GM19397 (cell line): Measurements from ENCODE around the gene KRT78.

Experiments
- ATAC-seq: cut with Tn5 transposase; IDR thresholded peaks from one replicate; pipeline ENCODE4 v1.9.1; 2021; ENCODE audit warnings: mild to moderate bottlenecking, moderate library complexity; ENCODE audit not compliant: unreplicated experiment

The KRT78 gene

DNA sequence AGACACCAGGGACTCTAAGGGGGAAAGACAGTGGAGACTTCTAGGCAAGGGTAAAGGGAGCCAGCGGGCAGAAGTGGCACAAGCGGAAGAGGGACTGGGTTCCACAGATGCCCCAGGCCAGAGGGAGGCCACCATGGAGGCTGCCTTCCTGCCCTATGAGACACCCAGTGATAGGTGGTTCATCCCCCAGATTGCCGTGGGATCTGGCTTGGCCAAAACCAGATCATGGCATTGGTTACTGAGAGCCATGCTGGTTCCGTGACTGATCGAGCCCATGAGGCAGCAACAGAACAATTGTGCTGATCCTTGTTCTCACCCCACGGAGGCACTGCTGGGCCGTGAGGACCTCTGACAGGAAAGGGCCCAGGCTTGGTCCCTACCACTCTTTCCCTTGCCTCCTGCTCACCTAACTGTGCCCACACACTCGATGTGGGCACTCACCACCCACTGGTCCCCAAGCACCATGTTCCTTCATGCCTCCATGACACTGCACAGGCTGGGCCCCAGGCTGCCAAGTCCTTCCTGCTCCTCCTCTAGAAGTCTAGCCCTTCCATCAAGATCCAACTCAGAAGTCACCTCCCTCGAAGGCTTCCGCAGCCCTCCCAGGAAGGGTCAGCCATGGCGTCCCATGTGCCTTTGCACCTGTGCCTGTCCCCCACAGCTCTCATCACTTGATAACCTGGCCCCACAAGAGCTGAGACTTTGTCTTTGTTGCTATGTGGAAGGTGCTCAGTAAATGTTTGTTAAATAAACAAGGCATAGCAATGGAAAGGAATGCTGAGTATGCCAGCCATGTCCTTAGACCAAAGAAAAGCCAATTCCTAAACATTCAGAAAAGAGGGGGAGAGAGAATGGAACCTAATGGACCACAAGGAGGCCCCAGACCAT, 21.9 kb downstream of the KRT78 start:
- ATAC-seq, result no peak

DNA sequence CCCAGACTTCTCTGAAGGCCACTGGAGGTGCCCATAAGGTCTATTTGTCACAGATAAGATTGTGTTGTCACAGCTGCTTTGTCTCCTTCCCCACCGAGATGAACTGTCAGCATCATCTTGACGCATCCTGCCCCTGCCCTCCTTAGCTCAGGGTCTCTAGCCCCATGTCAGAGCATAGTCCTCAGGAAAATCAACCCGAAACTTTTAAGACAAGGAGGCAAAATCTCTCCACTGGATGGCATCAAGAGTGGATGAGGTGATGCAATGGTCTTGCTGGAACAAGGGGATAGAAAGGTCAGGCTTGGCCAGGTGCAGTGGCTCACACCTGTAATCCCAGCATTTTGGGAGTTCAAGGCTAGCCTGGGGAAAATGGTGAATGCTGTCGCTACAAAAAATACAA, 22.8 kb downstream of the KRT78 start:
- no peak for ATAC-seq

DNA sequence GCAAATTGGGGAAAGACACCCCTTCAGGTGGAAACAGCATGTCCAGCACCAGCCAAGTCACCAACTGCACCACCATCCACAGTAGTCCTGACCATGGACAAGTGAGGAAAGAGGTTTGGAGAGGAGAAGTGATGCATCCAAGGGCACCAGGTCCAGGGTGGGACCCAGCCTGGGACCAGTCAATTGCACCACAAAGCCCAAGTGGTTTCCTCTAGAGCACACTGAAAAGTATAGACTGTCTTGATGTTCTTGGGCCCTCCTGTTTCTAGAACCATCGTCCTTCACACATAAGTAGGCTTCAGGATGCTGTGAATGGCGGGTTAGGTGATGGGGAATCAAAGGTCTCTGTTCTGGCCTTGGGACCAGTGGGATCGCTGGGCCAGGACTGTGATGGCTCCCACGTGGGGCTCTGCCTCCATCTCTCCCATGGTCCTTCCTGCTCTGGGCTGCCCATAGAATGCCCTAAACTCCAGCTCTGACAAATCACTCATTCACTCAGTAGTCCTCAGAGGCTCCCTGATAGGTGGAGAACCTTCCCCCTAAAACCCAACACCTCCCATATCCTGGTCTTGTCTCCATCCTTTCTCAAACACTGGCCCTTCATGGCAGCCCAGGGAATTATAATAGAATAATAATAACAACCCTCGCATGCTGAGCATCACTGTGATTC, 23.9 kb downstream of the KRT78 start:
- no peak for ATAC-seq

DNA sequence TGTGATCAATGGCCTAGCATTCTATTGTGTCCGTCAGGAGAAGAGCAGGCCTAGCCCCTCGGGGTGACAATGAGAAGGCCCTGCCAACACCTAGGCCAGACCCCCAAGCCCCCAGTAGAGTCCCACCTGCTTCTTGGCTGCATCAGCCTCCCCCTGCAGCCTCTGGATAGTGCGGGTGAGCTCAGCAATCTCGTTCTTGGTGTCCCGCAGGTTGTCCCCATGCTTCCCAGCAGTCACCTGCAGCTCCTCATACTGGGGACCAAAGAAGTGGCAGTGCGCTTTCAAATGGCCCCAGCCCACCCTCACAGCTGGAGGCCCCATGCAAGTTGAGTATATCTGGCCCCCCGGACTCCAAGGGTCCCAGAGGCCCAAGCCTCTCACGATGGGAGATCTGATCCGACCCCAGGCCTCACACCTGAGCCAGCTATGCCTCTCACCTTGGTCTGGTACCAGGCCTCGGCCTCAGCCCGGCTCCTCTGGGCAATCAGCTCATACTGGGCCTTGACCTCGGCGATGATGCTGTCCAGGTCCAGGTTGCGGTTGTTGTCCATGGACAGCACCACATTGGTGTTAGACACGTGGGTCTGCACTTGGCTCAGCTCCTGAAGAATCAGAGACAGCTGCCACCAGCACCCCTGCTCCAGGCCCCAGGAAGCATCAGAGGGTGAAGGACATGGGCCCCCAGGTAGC, 24.9 kb downstream of the KRT78 start:
- no peak for ATAC-seq

DNA sequence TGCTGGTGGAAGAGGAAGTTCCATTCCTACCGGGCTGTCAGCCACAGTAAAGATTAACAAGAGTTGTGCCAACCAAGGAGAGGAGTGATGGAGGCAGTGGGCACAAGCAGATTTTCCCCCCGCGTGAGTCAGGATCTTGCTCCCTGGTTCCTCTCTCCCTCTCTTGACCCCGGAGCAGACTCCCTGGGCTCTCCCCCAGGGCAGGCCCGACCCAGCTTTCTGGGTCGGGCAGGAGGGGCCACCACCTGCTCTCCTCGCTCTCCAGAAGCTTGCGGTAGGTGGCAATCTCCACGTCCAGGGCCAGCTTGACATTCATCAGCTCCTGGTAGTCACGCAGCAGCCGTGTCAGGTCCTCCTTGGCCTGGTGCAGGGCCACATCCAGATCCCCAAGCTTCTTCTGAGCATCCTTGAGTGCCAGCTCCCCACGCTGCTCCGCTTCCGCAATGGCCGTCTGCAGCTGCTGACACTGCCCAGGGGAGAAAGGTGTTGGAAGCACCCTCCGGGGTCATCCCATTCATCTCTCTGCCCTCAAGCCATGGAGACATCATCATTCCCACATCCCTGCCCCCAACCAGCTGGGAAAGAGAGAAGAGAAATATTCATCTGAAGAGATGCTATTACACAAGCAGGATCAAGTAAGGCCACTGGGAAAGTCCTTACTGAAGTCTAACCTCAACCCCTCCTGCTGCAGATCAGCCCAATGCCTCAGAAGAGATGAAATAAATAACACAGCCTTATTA, 25.9 kb downstream of the KRT78 start:
- ATAC-seq, result no peak

DNA sequence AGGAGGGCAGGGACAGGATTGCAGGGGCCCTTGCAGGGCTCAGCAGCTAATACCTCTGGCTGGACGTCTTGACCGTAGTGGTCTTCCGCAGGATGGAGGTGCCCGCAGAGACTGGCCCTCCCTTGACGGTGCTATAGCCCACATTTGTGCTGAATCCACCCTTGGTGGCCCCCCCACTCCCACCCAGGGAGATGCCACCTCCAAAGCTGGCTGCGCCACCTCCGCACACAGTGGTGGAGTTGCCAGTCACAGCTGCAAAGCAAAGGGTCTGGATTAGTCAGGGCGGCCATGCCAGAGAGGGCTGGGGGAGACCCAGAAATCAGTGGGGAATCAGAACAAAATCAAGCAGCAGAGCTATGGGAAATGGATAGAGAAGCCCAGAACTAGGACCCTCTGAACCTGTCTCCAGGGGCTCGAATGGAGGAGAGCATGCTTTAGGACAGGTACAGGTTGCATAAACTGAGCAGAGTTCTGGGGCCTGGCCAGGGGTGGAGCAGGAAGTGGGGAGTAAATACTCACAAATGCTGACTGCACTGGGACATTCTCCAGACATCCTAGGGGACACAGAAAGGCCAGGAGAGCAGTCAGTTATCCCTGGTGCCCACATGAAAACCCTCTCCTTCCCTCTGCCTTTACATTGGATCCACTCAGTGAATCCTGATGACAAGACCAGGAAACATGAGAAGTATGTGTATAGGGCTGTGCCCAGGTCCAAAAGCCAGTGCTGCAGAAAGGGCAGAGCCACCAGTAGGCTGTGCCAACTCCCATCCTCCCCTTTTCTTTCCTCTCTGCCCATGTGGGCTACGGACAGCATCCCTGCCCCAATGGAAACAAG, 26.8 kb downstream of the KRT78 start:
- no peak for ATAC-seq

DNA sequence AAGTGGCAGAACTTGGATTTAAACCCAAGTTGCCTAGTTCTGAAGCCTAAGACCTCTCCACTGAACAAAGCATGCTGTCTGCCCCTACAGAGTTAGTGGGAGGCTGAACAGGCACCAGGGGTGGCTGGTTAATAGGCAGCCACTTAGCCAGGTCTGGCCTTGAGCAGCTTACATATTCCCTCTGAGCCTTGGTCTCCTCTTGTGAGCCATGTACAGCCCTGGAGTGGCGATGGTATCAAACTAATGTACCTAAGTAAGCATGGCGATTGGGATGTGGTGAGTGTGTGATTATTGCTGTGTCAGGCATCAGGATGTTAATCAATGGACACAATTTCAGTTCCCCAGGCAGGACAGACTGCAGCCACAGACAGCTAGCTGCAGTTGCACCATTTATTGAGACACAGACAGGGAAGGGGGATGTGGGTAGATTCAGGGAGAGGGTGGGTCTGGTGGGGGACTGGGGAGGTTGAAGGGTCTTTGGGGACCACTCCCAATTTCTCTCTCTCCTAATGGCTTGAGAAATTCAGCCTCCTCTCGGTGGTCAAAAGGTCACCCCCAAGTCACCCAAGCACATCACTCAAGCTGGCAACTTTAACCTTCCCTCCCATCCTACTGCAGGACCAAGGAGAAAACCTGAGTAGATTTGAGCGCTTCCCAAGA, 27.6 kb downstream of the KRT78 start:
- ATAC-seq, result no peak

DNA sequence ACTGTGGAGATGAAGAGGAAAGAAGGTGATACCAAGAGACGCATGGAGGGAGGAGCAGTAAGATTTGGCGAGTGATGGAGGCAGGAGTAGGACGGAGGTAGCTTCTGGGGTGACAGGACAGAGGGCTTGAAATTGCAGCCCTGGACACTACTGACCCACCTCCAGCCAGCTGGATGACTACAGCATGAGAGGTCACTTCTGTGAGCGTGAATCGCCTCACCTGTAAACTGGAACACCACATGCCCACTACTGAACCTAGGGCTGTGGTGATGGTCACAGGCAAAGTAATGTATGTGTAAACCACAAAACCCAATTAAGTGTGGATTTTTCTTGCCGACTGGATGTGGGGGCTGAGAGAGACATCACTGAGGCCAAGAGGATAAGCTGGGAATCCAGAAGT, 28.3 kb downstream of the KRT78 start:
- ATAC-seq, result no peak

DNA sequence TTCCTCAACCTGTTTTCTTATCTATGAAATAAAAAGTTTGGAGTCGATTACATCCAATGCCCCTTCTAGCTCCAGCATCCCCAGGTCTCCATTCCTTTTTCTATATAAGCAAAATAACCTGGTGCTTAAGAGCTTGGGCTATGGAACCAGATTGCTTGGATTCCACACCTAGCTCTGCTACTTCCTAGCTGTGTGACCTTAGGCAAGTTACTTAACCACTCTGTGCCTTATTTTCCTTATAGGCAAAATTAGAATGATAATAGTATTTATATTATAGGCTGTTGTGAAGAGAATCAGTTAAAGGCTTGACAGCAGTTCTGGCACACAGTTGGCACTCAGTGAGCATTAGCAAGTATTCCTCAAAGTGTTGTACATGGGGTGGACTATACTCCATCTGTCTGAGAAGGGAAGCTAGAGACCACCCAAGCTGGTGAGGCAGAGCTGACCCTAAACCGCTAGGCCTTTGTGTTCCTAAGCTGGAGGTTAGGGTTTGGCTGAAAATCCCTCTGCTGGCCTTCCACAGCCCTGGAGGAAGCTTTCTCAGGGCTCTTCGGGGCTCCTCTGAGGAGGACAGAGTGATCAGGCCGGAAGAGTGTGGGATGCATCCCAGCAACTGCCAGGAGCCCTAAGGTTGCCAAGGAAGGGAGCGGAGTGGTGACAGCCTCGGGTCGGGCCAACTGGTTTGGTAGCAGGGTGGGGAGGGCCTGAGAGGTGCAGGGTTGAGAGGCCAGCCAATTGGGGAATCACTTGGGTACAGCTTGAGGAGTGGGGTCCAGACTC, 28.9 kb downstream of the KRT78 start:
- ATAC-seq, result no peak

DNA sequence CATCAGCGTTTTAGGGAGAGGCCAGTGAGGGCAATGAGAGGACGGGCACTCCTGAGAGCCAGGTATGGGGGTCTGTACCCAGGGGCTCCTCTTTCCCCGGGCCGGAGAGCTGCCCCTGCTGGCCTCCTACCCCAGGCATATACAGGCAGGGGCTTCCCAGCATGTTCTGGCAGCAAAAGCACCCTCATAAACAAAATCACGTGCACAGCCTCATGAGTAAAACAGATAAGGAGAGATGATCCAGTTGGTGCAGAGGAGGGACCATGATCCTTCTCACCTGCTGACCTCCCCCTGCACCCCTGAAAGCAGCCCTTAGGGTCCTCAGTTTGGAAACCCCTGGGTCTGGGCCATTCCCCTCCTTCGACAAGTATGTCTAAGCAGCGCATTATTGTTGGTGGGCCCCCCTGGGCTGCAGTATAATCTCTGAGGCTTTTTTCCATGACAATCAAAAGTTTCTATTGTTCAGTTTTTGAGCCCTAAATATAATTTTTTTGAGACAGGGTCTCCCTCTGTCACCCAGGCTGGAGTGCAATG, 29.8 kb downstream of the KRT78 start:
- ATAC-seq, result no peak

DNA sequence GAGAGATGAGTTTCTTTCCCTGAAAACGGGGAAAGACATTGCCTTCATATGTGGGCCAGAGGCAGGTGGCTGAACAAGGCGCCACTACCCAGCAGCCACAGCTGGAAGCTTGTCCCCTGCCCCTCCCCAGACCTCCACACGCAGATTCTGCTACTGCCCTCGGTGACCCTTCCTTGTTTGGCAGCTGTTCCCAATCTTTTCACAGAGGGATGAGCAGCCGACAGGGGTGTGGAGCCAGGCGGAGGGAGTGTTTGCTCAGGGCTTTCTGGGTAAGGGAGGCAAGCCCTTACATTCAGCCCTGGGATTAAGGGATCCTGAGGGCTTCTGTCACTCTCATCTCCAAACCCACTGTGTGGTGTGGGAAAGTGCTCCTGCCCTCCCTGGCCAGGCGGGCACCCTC, 30.4 kb downstream of the KRT78 start:
- no peak for ATAC-seq

DNA sequence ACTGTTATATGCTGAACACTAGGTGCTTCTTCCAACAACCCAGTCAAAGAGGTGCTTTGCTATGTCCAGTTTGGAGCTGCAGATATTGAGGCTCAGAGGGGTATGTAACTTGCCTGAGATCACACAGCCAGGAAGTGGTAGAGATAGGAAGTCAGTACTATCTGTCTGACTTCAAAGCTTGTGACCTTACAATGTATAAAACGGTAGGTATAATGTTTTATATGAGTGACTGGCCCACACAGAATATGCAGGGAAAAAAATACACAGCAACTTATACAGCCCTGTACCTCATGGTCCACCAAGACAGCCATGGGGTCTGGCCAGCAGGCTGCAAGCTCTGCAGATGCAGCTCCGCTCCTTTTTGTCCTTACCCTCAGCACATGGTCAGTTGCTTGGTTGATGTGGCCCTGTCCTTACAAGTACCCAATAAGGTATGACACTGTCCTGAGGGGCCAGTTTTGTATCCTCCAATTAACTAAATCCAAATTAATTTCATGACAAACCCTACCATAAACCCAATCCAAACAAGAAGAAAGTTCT, 31.0 kb downstream of the KRT78 start:
- ATAC-seq, result no peak

DNA sequence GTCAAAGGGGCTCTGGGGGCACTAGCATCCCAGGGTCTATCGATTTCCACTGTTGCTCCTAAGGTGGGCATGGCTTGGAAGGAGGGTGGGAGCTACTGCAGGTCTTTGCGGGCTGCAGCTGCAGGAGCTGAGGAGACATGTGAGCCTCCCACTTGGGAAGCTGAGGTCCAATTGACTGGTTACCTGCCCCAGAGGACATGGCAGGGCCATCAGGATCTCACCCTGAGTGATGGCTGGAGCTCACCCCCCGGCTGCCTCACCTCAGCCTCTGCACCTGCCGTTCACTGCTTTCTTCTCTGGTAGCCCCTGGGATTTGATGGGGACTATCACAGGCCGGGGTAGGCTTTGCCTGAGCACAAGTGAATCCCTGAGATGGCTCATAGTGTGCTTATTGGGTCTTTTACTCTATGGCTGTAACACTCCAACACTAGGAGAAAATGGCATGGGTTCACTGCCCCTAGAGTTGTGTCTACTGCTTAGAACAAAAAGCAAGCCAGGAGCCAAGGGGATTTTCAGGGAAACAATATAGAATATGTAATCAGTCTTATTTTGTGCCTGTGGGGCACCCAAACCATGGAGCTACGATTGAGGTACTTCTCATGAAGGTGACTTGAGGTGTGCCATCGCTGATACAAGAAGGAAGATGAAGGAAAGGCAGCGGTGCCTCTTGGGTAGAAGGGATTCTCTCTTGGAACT, 31.6 kb downstream of the KRT78 start:
- ATAC-seq, result no peak

DNA sequence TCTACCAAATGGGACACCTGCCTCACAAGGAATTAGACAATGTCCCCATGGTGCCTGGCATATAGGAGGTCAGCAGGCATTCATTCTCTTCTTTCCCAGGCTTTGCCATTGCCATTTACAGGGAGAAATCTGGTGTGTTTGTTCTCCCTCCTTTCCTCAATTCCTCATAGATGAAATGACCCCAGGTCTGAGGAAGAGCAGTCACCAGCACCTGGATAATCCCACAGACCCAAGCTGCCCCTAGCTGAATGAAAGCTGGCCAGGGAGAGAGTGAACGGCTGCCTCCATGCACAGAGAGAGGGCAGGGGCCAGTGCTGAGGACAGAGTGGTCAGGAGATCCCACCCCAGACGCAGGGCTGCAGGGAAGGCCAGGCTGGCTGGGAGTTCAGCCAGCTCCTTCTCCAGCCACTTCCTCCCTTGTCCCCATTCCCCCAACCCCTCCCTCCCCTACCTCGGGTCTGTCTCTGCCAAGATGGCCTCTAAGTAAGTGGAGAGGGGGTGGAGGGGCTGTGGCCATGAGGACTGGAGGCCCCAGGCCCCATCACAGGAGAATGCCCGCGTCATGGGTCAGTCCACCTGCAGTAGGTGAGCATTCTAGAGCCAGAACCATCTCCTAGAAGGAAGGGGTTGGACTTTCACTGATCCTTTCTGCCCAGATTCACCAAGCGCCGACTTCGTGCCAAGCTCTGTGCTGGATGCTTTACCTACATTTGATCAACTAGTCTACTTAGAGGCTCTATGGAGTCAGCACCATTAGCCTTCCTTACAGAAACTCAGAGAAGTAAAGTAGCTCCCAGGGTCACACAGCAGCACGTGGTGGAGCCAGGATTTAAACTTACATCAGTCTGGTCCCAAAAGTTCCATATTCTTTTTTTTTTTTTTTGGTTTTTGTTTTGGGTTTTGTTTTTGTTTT, 32.9 kb downstream of the KRT78 start:
- ATAC-seq, result no peak

DNA sequence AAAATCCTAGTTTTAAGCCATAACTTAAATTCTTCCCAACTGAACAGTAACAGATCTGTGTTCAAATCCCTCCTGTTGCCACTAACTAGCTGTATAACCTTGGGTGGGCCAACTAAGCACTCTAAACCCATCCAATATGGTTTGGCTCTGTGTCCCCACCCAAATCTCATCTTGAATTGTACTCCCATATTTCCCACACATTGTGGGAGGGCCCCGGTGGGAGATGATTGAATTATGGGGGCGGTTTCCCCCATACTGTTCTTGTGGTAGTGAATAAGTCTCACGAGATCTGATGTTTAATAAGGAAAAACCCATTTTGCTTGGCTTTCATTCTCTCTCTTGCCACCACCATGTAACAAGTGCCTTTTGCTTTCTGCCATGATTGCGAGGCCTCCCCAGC, 33.6 kb downstream of the KRT78 start:
- no peak for ATAC-seq

DNA sequence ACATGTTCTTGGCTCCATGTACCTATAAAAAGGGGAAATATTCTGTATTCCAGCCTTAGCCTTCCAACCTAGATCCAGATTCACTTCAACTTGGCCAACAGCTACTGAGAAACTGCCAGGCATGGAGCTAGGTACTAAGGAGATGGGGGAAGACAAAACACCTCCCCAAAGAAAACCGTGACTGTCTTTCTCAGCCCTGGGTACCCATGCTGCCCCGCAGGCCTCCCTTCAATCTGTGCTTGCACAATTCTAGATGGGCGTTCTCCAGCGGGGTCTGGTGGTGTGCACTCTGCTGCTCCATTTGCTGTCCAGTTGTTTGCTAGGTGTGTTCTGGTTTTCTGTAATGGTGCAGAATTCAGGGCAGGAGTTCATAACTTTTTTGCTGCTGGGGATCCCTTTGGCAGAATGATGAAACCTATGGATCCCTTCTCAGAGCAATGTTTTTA, 34.1 kb downstream of the KRT78 start:
- no peak for ATAC-seq
